HG02884 (cell line): ENCODE data around the gene CBS.
"Not testable (repeated sequence)": the region's sequence is repeated elsewhere in the genome, so short reads cannot be mapped to it uniquely, and the experiment has no call there.

Experiments used
- ATAC-seq: cut with Tn5 transposase; IDR thresholded peaks from one replicate; pipeline ENCODE4 v1.9.1; 2021; ENCODE audit warnings: mild to moderate bottlenecking, moderate library complexity; ENCODE audit not compliant: unreplicated experiment

Gene CBS

DNA sequence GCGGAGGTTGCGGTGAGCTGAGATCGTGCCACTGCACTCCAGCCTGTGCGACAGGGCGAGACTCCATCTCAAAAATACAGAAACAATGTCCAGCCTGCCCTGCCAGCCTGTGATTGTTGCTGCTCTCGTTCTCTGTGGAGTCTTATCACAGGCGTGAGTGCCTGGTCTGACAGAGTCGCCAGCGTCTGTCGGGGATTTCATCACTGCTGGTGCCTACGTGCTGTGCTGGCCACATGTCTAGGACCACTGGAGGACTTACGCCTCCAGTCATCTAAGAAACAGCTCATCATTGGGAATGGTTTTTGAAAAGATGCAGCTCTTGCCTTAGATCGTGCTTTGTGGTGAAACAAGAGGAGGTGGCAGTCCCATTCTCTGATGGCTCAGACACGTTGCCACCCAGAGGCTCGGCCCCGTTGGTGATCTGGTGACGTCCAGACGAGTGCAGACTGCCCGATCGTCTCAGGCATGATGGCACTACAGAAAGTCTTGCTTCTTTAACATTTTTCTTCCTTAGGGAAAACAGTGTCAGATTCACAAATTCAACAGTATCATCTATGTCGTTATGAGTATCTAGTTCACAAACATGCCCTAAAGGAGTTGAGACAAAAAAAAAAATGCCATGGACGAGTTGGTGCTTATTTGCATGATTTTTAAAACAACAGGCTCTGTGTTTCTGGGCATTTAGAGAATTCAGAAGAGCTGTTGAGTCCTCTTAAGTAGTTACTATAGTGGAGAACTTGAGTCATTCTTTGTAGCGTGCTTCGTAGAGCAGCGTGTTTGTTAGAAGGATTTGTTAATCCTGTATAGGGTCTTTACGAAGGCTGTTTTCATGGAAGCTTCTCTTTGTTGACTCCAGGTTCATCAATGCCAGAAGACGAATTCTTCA is 47.5 kb downstream of the CBS start:
- no peak for ATAC-seq

DNA sequence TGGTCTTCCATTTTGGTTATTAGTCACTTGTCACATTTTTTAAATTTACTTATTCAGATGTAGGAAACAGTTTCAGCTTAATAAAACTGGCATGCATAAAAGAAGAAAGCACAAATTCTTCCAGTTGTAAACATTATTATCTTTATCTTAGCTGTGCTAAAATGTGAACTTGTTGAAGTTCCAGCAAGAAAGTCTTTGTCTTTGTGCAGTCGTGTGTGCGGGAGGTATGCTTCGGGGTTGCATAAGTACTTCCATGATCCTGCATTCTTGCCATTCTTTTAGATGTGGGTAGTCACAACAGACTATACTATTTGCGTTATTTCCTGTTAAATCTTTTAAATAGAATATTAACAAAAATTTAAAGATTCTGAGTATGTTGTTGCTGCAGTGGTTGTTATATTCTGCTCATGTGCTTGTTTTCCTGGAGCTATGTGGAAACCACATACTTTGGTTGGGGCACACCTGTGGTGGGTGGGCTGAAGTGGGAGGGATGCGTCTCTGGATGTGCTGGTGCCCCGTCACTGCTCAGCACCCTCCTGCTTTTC is 49.9 kb downstream of the CBS start:
- no peak for ATAC-seq

DNA sequence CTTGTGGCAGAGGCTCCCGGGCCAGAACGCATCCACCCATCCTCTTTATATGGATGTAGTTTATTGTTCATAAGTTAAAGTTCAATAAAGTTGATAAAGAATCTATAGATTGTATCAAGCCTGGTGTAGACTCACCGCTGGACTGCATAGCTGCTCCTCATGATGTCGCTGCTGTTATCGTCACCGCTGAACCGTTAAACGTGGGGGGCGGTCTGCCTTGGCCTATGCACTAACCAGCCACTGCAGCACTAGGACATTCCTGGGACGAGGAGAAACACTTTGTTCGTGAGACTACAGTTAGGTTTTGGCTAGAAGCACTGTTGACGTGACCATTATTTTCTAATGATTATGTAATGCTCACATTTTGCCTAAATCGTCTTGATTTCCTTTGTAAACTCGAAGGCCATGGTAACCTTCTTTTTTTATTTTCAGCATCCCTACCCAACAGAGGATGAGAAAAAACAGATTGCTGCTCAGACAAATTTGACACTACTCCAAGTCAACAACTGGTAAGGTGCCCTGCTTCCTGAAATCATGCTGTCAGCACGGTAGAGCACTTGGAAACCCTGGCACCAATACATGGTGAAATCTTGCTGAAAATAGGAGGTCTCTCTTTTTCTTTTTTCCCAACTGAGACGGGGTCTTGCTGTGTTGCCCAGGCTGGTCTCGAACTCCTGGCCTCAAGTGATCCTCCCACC is 51.0 kb downstream of the CBS start:
- no peak for ATAC-seq

DNA sequence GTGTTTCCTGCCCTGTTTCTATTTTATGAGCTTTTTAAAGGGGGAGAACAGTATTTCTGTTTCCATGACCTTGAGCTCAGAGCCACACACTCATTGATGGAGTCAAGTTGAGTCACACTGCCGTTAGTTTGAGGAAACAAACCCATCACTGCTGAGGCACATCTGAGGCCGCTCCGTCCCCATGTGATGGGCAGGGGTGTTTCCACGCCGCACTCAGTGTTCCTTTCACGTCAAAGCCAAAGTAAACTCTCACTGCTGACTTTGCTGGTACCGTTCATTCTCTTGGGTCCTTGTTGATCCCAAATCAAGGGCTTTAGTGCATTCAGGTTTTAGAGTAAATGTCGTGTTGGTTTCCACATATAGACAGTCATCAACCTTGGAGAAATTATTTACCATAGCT is 52.5 kb downstream of the CBS start:
- ATAC-seq: no peak

DNA sequence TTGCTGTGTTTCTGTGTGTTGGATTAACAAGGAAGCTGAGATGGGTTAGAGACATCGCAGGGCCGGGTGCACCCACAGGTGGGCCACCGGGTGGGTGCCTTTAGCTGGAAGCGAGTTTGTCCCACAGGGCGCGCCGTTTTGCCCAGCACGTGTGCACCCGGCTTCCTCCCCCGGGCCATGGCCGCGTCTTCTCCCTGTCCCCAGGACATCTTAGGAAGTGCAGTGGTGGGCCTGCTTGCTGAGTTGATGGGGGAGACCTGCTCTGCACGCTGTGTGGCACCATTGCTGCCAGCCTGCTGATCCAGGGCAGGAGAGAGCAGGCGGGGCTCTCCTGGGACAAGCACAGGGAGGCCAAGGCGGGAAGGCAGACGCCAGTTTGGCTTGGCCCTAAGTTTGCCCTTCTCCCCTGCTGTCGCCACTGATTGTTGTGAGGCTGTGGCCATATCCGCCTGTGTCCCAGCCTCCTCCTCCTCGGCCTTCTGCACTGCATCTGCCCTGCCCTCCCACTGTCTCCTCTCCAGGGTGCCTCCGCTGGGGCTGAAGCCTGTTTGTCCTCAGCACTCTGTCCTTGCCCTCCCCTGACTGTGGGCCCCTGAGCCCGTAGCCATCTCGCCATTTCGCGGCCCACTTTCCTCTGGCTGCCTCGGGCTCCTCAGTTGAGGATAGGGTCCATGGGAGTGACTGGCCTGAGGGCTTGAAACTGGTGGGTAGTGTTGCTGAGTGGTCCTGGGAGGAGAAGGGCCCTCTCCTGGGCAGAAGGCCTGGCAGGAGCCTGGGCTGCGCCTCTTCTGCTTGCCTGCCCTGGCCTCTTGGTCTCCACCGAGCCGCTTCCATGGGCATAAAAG is 53.7 kb downstream of the CBS start:
- ATAC-seq: no peak

DNA sequence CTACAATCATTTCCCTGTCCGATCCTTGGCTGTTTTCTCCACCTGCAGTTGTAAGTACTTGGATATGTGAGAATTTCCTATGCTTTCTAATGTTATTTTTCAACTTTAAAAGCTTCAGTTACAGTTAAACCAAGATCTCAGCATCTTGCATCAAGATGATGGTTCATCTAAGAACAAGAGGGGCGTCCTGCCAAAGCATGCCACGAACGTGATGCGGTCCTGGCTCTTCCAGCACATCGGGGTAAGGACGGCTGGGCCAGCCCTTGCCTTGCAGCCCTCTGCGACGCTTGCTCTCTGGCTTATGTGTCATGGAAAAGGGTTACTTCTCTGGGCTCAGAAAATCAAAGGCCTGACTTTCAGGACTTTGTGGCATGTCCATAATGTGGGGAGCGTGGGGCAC is 54.4 kb downstream of the CBS start:
- ATAC-seq: no peak

DNA sequence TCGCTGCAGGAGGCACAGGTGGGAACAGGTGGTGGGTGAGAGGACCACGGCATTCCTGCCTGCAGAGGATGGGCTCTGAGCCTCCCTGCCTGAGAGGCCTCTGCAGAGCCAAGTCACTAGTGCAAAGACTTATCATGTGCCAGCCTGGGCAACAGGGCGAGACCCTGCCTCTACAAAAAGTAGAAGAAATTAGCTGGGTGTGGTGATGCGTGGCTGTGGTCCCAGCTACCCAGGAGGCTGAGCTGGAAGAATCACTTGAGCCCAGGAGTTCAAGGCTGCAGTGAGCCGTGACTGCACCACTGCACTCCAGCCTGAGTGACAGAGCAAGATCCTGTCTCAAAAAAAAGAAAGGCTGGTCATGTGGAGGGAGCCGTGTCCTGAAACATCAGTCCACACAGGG is 54.9 kb downstream of the CBS start:
- ATAC-seq: no peak

DNA sequence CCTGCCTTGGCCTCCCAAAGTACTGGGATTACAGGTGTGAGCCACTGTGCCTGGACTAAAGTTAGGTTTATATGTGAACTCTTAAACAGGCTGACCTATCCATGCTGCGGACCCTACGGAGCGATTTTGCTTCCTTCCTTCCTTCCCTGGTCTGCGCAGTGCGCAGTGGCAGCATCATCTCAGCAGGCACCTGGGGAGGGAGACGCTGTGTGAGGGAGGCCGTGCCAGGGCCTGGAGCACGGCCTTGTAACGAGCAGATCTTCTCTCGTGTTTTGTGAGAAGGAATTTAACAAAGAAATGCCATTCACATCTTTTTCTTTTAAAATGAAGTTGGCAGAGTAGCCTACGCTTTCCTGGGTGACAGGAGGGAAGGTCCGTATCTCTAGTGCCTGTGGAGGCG is 55.5 kb downstream of the CBS start:
- no peak for ATAC-seq

DNA sequence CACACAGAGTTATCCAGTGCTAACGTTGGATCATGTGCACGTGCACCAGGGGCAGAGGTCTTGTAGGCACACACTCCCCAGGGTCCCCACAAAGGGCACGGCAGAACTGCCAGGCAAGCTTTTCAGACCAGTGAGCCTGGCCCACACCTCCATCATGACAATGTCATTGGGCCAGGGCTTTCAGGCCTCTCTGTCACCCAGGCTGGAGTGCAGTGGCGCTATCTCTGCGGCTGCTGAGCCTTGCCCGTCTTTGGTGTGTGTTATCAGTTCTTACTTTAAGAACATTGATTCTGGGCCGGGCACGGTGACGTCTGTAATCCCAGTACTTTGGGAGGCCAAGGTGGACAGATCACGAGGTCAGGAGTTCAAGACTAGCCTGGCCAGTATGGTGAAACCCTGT is 57.1 kb downstream of the CBS start:
- ATAC-seq: no peak

DNA sequence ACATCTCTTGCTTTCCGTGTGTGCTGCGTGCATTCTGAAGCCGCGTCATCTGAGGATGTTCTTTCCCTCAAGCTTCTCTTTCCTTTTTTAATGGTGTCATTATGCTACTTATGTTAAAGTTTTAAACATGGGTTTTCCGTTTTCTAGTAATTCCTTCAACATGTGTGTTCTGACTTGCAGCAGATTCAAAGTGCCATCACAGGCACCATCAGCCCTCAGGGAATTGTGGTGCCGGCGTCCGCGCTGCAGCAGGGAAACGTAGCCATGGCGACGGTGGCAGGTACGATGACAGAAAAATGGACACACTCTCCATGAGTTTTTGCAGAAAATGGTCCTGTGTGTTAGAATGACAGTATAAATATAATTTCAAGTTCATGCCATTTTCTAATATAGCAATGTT is 58.9 kb downstream of the CBS start:
- no peak for ATAC-seq

DNA sequence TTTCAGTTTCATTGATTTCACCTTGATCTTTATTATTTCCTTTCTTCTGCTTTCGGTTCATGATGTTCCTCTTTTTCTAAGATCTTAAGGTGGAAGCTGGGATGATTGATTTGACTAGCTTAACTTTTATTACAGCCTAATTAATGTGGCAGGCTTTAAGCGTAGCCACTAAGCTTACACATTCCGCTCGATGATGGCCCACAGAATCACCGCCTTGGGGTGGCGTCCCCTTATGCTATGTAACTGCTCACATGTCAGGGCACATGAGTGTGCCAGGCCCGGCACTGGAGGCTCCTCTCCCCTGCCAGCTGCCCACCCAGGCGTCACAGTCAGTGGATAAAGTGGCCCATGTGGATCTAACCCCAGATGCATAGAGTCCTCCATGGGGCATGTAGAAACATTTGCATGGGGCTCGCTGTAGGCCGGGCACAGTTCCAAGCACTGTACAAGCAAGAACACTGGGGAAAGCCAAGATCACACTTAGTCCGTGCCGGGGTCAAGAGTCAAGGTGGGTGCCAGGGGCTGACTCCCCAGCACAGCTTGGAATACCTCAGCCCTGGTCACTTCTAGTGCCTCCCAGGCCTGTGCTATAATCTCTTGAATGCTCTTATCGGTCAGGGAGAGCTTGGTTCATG is 59.6 kb downstream of the CBS start:
- ATAC-seq: no peak

DNA sequence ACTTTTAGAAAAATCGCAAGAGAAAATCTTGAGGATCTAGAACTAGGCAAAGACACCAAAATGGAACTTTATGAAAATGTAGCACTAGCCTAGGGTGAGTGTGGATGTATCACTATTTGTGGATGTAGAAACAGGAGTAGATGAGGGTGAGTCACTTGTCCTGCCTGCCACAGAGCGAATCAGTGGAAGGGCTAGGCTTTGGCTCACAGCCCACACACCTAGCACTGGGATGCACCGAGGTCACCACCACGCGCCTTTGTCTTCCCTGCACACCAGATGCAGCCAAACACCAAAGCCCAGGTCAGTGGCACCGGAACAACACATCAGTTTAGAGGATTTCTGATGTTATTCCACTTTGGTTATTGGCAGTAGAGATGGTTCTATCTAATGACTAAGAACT is 63.0 kb downstream of the CBS start:
- no peak for ATAC-seq

DNA sequence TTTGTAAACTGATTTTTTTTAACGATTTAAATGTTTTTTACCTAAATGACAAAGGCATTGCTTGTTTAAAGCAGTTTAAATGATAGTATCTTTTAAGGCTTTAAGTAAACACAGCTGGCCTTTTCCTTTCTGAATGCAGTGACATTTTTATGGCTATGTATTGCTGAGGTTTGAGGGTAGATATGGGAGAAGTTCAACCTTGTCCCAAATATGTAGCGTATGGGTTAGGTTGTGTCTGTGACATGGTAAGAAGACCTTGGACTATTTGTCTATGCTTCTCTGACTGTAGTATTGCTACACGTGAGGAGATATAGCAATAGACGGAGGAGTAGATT is 68.8 kb downstream of the CBS start:
- ATAC-seq: no peak

DNA sequence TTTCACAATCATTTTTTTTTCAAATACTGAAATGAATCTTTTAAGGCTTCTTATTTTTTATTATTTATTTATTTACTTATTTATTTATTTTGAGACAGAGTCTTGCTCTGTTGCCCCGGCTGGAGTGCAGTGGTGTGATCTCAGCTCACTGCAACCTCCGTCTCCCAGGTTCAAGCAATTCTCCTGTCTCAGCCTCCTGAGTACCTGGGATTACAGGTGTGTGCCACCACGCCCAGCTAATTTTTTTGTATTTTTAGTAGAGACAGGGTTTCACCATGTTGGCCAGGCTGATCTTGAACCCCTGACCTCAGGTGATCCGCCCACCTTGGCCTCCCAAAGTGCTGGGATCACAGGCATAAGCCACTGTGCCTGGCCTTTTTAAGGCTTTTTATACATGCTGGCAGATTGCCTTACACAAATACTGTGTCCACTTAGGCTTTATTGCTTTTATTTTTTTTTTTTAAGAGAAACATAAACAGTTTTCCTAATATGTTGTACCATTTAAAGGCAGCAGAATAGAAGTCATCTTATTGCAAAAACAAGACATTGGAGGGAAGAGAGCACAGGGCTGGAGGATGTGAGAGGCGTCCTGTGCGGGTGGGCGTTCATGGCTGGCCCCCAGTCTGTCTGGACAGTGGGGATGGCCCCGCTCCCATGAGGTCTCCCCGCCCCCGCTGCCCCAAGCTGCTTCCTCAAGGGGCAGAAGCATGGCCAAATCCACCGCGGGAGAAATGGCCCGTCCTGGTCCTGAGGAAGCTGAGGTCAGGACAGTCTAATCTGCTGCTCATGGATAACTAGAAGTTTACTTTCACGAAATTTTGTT is 69.4 kb downstream of the CBS start:
- not testable (repeated sequence) for ATAC-seq

DNA sequence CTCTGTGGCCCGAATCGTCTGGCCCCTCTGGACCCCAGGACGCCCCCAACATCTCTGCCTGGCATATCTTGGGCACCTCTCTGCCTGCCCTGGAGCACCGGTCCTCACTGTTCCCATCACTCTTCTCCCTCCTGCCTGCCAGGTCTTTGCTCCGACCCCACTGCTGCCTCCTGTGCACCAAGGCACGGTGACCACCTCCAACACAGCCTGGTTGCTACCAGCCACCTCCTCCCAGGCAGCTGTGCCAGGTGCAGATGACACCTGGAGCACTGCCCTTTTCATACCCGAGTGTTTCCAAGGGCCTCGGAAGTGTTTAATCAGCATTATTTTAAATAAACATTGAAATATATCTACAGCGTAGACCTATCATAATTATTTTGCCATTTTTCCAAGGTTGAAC is 70.0 kb downstream of the CBS start:
- ATAC-seq: no peak

DNA sequence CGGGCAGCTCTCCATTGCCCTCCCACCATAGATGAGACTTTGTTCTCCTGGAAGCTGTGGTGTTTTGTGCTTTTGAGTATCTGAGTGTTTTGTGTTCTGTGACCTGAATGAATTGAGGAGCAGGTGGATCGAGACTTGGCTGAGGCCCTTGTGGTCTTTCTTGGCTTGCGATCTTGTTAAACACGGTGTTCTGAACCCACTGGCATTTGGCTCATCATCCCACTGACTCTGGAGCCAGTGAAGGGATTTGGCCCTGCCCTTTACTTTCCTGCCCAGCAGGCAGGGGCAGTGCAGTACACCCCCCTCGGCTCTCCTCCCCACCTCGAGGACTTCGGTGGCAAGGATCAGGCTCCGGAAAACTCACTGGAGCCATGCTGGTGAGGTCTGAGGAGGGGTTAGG is 70.7 kb downstream of the CBS start:
- no peak for ATAC-seq
